PC-9 (cell line): ENCODE measurements around the gene MYOF. TPM values are rescaled to one million over a fixed set of nuclear protein-coding genes. Genes with fewer than 3 reads are reported as not detected.

Experiments
- BruUV-seq: library from RNA; stranded (reverse); fragments of 400-500 nt; replicated peaks from 2 replicates; lab custom pipeline; 2021; lab: Mats Ljungman, UMichigan
- CTCF ChIA-PET: fragments of 300-600 bp; sonication (Branson Sonifier 250); formaldehyde crosslinking; loops from one replicate; lab custom pipeline; 2022; ENCODE audit warnings: antibody characterized with exemption; lab: Charles Lee
- POLR2A ChIA-PET: fragments of 300-600 bp; sonication (Branson Sonifier 250); formaldehyde crosslinking; loops from one replicate; lab custom pipeline; 2022; ENCODE audit warnings: antibody characterized with exemption; ENCODE audit not compliant: unreplicated experiment; lab: Charles Lee
- DNase-seq, 2 experiments: peaks; one replicate each; pipeline versions ENCODE4 v3.0.0 to v3.0.0-alpha.2; 2015 to 2022; ENCODE audit warnings: mixed read lengths in 1 of 2
- H2AFZ ChIP-seq: fragments of 200-600 bp; sonication (generic); 2 replicates; pipeline ENCODE4 v1.8.1; 2017; ENCODE audit warnings: antibody characterized with exemption
- H3F3A ChIP-seq: fragments of 200-600 bp; sonication (generic); 2 replicates; pipeline ENCODE4 v1.8.1; 2017; ENCODE audit warnings: antibody characterized with exemption, mild to moderate bottlenecking, low read depth; ENCODE audit not compliant: insufficient read depth
- H3K27ac ChIP-seq: fragments of 200-600 bp; sonication (generic); 2 replicates; pipeline ENCODE4 v1.6.1; 2016; ENCODE audit warnings: mixed run types
- H3K27me3 ChIP-seq: fragments of 200-600 bp; sonication (generic); 2 replicates; pipeline ENCODE4 v1.6.1; 2016; ENCODE audit warnings: low read depth, mixed run types; ENCODE audit not compliant: insufficient read depth
- H3K36me3 ChIP-seq: fragments of 200-600 bp; sonication (generic); 2 replicates; pipeline ENCODE4 v1.6.1; 2016; ENCODE audit warnings: low read depth, mixed run types
- H3K4me1 ChIP-seq: fragments of 200-600 bp; sonication (generic); replicated peaks from 2 replicates; pipeline ENCODE4 v1.6.1; 2016; ENCODE audit warnings: mixed run types; ENCODE audit not compliant: insufficient read depth
- H3K4me2 ChIP-seq: fragments of 200-600 bp; sonication (generic); 2 replicates; pipeline ENCODE4 v1.6.1; 2017; ENCODE audit warnings: mixed run types
- H3K4me3 ChIP-seq: fragments of 200-600 bp; sonication (generic); 2 replicates; pipeline ENCODE4 v1.6.1; 2016; ENCODE audit warnings: mixed run types
- H3K79me2 ChIP-seq: fragments of 200-600 bp; sonication (generic); 2 replicates; pipeline ENCODE4 v1.6.1; 2017; ENCODE audit warnings: low read depth, mixed run types
- H3K9me2 ChIP-seq: fragments of 200-600 bp; sonication (generic); 2 replicates; pipeline ENCODE4 v1.8.1; 2017; ENCODE audit warnings: mild to moderate bottlenecking; ENCODE audit not compliant: insufficient read depth
- H3K9me3 ChIP-seq: fragments of 200-600 bp; sonication (generic); 2 replicates; pipeline ENCODE4 v1.8.1; 2016; ENCODE audit warnings: low read depth; ENCODE audit not compliant: insufficient read depth
- H4K20me1 ChIP-seq: fragments of 200-600 bp; sonication (generic); 2 replicates; pipeline ENCODE4 v1.8.1; 2017; ENCODE audit not compliant: insufficient read depth
- EZH2 ChIP-seq: fragments of 200-600 bp; sonication (generic); IDR thresholded peaks from 2 replicates; pipeline ENCODE4 v1.8.0; 2017; ENCODE audit warnings: antibody characterized with exemption, low read depth
- intact Hi-C: fragments of 100-400 bp; cut with micrococcal nuclease; formaldehyde crosslinking; loops from one replicate; pipeline ENCODE4 v1.10.0; 2022; ENCODE audit not compliant: unreplicated experiment
- total RNA-seq: library from RNA; stranded (reverse); gene quantifications from 2 replicates; pipeline ENCODE4 v1.2.3, GENCODE V29; 2021
- TF ChIP-seq, protein P1 (sequence below): fragments of 200-600 bp; sonication (generic); conservative IDR thresholded peaks from 2 replicates; pipeline ENCODE4 v1.6.1; 2017; ENCODE audit warnings: mixed run types, antibody characterized with exemption, mild to moderate bottlenecking, moderate library complexity

Gene MYOF
- total RNA-seq, 1 experiment from 2014 or later = 274 TPM

DNA sequence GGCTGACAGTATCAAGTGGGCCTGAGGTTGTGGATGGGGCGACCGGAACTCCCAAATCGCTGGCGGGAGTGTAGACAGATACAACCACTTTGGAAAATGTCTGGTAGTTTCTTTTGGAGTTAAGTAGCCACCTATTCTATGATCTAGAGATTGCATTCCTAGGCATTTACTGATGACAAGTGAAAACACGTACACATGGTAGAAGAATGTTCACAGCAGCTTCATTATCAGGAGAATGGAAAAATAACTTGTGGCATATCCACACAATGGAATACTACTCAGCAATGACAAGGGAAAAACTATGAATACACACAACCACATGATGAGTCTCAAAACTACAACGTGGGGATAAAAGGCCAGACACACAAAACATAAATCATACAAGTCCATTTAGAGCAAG is 146.0 kb downstream of the MYOF start:
- H2AFZ ChIP-seq = no peak overlapping the region
- peak overlapping the region; percentile 76 for H3K27ac ChIP-seq
- no peaks in the 10 kb centered on the region for H3K9me3 ChIP-seq
- CTCF ChIA-PET = no interaction called here
- intact Hi-C loops = loop anchor here (10.0 kb wide), 1 partner anchor 441 kb away; no protein-coding TSS in a partner anchor
- peaks cover 21% of the 10 kb centered on the region; the same call in 1 of the 2 replicates for H3F3A ChIP-seq
- H3K36me3 ChIP-seq = no peaks in the 10 kb centered on the region
- no peaks in the 10 kb centered on the region for H3K79me2 ChIP-seq
- BruUV-seq = no TSS peak
- H4K20me1 ChIP-seq = no peaks in the 10 kb centered on the region
- TF ChIP-seq EZH2 = no peak
- TF ChIP-seq, protein P1, sequence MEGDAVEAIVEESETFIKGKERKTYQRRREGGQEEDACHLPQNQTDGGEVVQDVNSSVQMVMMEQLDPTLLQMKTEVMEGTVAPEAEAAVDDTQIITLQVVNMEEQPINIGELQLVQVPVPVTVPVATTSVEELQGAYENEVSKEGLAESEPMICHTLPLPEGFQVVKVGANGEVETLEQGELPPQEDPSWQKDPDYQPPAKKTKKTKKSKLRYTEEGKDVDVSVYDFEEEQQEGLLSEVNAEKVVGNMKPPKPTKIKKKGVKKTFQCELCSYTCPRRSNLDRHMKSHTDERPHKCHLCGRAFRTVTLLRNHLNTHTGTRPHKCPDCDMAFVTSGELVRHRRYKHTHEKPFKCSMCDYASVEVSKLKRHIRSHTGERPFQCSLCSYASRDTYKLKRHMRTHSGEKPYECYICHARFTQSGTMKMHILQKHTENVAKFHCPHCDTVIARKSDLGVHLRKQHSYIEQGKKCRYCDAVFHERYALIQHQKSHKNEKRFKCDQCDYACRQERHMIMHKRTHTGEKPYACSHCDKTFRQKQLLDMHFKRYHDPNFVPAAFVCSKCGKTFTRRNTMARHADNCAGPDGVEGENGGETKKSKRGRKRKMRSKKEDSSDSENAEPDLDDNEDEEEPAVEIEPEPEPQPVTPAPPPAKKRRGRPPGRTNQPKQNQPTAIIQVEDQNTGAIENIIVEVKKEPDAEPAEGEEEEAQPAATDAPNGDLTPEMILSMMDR = no peak
- H3K4me2 ChIP-seq = no peak overlapping the region
- H3K4me3 ChIP-seq = no peak overlapping the region
- peaks cover 30% of the 10 kb centered on the region for H3K4me1 ChIP-seq
- no peak for DNase-seq
- H3K27me3 ChIP-seq = no peaks in the 10 kb centered on the region
- POLR2A ChIA-PET = no interaction called here
- H3K9me2 ChIP-seq = no peaks in the 10 kb centered on the region

DNA sequence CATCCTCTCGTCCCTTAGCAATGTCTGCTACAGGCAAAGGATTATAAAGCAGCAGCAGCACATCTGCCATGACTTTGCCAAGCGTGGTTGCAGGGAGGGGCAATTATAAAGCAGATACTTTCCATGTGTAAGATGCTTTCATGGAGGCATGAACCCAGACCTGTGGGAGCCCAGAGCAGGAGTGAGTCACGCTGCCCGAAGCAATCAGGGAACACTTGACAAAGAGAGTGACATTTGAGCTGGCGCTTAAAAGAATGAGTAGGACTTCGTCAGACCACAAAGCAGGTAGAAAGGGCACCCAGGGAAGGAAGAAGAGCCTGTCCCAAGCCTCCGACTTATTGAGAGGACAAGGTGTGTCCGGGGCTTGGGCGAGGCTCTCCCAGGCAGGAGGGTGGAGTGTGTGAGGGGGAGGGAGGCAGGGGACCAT is 147.2 kb downstream of the MYOF start:
- H3K9me3 ChIP-seq = no peaks in the 10 kb centered on the region
- CTCF ChIA-PET = no interaction called here

DNA sequence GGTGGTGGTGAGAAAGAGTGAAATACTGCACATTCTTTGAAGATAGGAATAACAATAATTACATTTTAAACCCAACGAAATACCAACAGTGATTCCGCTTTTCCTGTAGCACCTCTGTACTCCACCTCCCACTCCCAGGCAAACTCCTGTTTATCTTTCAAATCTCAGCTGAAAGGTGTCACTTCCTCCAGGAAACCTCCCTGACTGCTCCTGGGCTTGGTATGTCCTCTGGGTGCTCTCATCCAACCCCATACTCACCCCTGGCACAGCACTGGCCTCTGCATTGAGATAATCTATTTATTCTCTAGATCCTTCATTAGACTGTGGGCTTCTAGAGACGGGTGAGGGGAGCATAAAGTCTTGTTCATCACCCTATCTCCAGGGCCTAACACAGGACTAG is 148.0 kb downstream of the MYOF start:
- no peak for TF ChIP-seq EZH2
- TF ChIP-seq, protein P1 = no peak
- Histone ChIP-seq H3K27me3 (no peaks in the 10 kb centered on the region), H3K36me3 (no peaks in the 10 kb centered on the region), H3K27ac (peak overlapping the region; percentile 83), H3K79me2 (no peaks in the 10 kb centered on the region), H3F3A (peaks cover 21% of the 10 kb centered on the region; the same call in 1 of the 2 replicates), H3K4me3 (no peak overlapping the region), H3K9me2 (no peaks in the 10 kb centered on the region), H3K4me1 (peaks cover 30% of the 10 kb centered on the region), H4K20me1 (no peaks in the 10 kb centered on the region), H3K4me2 (peak overlapping the region; percentile 38), H2AFZ (no peak overlapping the region), H3K9me3 (no peaks in the 10 kb centered on the region)
- DNase-seq = peak in 1 of 2 experiments; percentile 7
- TSS peak; percentile 28 for BruUV-seq
- POLR2A ChIA-PET = interaction anchor here (0.6 kb wide), 2 partner anchors 50 to 261 kb away, joined by 4 to 5 read pairs; no protein-coding TSS in a partner anchor
- CTCF ChIA-PET = no interaction called here
- intact Hi-C loops = loop anchor here (10.0 kb wide), 1 partner anchor 439 kb away; no protein-coding TSS in a partner anchor

More for the DNA sequence above, 147.2 kb downstream of the MYOF start:
- intact Hi-C loops = loop anchor here (1.0 to 10.0 kb wide), 2 partner anchors 46 to 440 kb away; no protein-coding TSS in a partner anchor
- Histone ChIP-seq H3K27me3 (no peaks in the 10 kb centered on the region), H3K79me2 (no peaks in the 10 kb centered on the region), H4K20me1 (no peaks in the 10 kb centered on the region), H3K4me1 (peaks cover 30% of the 10 kb centered on the region), H3K9me2 (no peaks in the 10 kb centered on the region), H3K4me3 (no peak overlapping the region), H3F3A (peaks cover 21% of the 10 kb centered on the region; the same call in 1 of the 2 replicates), H3K36me3 (no peaks in the 10 kb centered on the region), H3K27ac (peak overlapping the region; percentile 83), H2AFZ (no peak overlapping the region), H3K4me2 (peak overlapping the region; percentile 44)
- TF ChIP-seq, protein P1 = no peak
- no TSS peak for BruUV-seq
- POLR2A ChIA-PET = interaction anchor here (0.6 kb wide), 1 partner anchor 721 kb away, joined by 13 read pairs; no protein-coding TSS in a partner anchor
- peak; percentile 87 to 96 for DNase-seq
